GM19351 (cell line): Measurements from ENCODE around the gene SLCO3A1.
"Not testable (repeated sequence)": the region's sequence is repeated elsewhere in the genome, so short reads cannot be mapped to it uniquely, and the experiment has no call there.

Experiments
- ATAC-seq: cut with Tn5 transposase; IDR thresholded peaks from one replicate; pipeline ENCODE4 v1.9.1; 2021; ENCODE audit warnings: mild to moderate bottlenecking, moderate library complexity; ENCODE audit not compliant: unreplicated experiment

SLCO3A1 gene

DNA sequence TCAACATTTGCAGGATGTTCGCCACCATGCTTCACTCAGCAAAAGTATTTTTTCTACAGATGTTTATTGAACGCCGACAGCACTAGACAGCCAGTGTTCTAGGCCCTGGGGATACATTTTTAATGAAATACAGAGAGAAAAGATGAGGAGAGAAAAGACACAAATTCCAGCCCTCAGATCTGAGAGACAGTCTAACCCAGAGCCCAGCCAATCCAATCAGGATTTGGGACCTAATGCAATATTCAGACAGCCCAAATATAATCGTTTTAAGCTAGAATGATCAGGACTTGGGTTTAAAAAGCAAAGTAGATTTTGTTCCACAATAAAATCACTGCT is 174.8 kb downstream of the SLCO3A1 start:
- no peak for ATAC-seq

DNA sequence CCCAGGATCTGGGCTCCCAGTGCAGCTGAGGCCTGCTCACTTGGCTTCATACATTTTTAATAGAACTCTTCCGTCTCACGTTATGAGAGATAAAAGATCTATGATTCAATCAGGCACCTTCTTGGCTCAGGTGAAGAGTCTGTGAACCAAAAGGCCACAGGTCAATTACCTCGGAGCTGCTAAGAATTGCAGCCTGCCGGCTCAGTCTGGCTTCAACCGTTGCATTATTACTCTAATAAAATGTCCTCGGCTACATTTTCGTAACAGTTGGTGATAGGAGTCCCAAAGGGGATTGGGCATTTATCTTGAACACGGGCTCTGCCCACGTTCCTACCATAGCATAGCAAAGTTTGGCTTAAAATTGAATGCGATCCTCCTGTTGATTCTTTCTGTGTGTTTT is 176.3 kb downstream of the SLCO3A1 start:
- no peak for ATAC-seq

DNA sequence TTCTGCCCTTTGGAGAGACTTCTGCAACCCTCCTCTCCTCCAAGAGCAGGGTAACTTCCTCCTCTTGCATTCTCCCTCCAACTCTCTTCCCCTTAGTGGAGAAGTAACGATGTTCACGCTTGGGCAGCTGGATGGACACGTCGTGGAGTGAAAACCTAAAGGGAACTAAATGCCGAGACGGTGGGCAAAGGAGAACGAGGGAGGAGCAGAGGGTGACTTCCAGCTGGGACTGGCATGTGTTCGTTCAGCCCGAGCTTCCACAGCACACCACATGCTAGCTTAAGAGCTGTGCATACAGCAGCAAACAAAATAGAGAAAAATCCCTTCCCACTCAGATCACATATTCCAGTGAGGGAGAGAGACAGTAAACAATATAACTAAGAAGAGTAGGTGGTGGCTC is 179.8 kb downstream of the SLCO3A1 start:
- ATAC-seq = no peak

DNA sequence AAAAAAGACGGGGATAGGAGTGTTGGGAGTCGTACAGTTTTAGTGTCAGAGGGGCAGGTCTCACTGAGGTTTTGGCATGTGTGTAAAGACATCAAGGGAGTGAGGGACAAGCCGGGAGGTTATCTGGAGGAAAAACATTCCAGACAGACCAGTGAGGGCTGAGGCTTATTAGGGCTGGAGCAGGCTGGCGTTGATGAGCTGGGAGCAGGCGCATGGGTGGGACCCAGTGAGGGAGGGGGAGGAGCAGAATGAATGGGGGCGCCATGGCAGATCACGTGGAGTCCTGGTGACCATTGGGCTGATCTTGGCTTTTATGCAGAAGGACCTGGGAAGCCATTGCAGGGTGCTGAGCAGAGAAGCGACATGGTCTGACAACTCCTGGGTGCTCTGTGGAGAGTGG is 180.2 kb downstream of the SLCO3A1 start:
- ATAC-seq = no peak

DNA sequence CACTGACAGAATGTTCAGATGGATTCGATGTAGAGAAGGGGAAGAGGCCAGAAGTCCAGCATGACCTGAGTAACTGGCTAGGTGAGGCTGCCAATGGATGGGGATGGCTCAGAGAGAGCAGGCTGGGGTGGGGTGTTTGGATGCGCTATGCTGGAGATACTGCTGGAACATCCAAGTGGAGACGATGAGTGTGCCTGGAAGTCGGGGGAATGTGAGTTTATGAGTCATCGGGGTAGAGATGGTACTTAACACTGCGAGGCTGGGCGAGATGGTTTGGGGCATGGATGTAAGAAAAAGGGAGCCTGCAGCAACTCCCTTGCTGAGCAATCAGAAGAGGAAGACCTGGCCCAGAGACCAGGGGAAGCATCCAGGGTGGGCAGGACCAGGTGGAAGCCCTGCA is 180.7 kb downstream of the SLCO3A1 start:
- no peak for ATAC-seq

DNA sequence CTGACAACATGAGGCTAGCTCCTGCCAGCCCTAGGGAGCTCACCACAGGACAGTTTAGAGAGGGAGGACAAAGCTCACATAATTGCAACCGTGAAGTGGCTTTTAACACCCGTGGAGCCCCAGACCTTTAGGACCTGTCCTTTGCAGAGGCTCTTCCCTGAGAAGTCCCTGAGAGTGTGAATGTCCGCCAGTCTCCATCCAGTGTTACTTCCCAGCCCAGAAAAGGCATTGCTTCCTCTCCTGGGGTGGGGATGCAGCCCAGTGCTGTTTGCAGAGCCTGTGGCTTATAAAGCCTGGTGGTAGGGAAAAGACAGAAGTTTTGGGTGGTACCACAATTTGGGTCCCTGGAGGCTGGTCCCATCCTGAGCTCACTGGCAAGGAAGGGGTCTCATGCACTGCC is 182.0 kb downstream of the SLCO3A1 start:
- ATAC-seq = no peak

DNA sequence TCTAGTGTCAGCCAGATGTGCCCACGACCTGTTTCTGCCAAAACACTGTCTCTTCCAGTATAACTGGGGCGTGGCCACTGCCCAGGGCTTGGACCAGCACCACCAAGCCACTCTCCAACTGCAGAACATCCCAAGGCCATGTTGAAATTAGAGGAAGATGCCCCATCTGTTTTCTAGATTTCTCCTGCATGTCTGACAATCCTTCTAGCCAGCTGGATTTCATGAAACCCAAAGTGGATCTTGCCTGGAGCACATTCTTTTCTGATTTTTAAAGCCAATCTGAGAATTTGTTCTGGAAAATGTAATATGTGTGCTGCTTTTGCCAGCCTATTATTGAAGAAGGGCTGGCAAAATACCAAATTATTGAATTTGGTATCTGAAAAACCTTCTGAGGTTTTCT is 182.5 kb downstream of the SLCO3A1 start:
- no peak for ATAC-seq

DNA sequence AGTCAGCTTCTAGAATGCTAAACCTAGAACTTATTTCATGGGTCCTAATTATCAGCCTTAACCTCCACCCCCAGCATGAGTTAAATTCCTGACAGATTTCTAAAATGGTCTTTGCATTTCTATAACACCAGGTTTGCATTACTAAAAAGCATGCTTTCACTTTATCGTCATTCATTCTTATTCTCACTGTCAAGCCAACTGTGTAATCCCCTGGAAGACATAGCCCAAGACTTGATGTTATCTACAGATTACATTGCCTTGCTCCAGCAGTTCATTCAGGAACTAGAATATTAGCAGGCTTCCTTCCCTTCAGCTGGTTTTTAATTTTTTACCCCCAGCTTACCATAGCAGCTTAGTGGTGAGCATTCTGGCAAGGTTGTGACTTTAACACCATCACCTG is 184.0 kb downstream of the SLCO3A1 start:
- ATAC-seq = no peak

DNA sequence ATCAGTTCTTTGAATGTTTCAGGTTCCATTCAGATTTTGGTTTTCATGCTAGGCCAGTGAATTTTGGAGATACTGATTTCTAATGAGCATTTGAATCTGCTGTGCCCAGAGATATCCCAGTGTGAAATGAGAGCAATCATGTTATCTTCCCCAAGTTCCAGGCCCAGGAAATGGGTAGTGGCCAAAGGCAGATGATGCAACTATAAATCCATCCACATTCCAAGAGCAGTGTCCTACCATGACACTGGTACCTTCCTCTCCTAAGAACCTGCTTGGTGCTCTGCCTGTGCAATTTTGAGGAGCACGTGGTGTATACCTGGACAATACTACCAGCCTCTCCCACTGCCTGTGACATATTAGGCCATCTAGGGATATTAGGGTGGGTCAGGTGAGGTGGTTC is 186.8 kb downstream of the SLCO3A1 start:
- ATAC-seq = no peak

DNA sequence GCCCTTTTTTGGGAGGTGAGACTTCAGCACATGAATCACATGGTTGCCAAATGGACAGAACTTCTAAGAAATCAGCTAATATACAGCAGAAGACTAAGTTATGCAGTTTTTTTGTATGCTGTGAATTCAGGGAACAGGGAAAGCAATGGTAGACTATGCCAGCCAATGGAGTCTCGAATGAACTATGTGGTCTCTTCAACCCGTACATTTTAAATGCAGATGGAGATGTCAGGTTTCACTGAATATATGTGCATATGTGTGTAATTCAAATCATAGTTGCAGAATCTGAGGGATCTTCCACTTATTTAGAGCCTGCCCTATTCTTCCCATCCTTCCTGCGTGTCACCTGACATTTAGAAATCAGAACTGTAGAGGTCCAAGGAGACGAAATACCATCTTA is 187.9 kb downstream of the SLCO3A1 start:
- no peak for ATAC-seq

DNA sequence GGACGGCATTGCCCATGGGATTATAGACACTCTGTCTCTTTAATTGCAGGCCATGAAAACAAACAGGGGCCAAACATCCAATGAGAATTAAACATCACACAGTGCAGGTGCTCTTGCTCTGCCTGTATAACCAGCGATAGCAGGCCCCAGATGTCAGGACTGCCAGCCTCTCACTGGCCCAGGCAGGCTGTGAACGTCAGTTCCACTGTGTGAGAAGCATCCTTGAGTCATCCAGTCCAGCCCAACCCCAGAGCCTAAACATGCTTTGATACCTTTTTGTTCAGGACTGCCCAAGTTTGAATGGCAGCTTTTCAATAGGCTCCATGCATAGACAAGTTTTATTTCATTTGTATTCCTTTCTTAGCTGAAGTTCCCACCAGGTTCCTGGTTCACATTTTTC is 189.8 kb downstream of the SLCO3A1 start:
- no peak for ATAC-seq

DNA sequence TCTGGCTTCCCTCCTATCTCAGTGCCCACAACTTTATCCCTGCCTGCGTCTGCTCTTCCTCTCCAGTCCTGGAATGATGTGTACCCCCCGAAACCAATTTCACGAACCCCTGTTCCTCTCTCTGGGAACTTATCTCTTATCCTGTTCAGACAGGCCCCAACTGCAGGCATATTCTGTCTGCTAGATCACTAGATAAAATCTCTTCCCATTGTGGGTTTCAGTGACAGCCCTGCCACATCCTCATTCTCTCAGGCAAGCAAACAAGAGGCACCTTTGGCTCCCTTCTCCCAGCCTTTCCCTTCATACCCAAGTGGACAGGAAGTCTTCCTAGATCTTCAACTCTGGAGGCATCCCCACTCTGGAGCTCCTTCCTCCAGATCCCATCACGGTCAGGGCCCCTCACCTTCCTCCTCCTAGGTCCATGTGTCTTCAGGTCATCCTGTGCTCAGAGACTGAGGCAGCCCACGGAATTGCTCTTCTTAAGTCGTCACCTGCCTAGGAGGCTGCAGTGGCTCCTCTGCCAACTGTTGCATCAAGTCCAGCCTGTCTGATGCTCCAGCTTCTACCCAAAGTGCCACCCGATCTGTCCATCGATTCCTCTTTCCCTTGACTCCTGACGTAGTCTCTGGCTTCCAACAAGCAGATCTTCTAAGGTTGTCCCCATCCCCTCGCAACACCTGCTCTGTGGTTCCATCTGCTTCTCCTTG is 190.8 kb downstream of the SLCO3A1 start:
- ATAC-seq = no peak

DNA sequence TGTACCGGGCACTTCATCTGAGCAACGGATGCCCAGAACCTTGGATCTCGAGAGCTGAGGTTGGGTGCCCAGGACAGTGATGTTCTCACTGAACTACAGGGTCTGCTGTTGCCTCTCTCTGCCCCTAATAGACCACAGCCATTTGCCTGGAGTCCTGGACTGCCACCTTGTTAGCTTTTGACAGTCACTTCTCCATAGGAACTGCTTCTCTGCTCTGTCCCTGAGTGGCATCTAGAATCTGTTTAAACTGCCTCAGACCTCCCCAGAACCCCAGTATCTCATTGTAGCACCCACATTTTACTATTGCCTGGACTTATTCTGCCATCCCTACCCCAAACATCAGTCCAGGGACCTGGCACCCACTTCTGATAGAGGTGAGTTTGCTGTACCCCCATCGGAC is 194.4 kb downstream of the SLCO3A1 start:
- no peak for ATAC-seq

DNA sequence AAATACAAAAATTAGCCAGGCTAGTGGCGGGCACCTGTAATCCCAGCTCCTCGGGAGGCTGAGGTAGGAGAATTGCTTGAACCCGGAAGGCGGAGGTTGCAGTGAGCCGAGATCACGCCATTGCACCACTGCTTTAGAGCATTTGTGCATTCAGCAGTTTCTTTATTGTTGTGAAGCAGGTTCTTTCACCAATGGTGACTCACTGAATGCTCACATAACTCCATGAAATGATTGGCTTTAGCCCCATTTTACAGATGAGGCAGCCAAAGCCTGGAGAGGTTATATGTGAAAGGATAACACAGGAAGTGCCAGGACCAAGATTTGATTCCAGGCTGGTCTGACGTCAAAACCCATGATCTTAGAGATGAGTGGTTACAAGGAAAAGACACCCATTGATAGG is 195.2 kb downstream of the SLCO3A1 start:
- no peak for ATAC-seq

DNA sequence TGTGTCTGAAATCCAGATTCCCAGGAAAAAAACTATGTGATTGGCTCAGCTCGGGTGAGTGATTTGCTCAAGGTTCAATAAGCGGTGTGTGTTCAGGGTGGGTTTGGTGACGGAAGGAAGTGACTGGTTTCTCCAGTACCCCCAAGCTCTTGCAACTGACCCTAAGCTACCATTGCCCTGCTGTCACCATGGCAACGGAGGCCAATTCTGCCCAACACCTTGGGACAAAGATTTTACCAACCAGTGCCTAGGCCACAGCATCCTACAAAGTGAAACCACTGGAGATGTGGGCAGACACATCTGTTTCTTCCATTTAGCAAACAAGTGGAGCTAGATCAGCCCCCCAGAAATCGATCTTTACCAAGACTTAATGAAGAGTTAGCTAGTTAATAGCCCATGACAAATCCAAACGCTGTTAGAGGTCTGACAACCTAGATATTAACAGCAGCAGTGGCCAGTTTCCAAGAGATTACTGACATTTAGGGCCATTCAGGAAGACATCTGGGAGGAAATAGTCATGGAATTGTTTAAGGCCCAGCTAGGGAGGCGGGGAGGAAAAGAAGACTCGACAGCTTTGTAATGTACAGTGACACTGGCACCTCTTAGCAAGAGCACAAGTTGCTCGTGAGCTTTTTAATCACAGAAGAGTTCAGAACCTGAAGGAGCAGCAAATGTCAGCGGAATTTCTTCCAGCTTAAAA is 195.9 kb downstream of the SLCO3A1 start:
- ATAC-seq = no peak

DNA sequence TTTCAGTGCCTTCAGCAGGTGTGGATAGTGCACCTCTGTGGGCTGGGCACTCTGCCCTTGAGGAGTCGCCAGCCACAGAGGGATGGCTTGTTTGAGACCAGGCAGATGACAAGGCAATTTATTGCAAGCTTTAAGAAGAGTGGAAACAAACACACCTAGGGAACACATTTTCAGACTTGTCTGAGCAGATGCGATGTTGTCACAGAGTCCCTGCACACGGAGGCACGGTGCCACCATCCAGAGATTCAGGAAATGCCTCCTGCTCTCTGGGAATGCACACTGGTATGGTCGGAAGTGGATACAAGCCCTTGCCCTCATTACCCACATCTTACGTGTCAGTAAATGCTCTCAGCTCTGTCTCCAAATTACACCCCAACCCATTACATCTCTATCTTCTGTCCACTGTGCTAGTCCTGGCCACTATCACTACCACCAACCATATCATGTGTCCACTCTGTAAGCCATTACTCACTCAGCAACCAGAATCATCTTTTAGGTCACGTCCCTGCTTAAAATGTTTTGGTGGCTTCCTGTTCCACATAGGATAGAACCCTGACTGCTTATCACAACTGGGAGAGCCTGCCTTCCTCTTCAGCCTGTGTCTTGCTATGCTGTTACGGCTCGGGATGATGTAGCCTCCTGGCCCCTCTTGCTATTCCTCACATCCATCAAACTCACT is 196.9 kb downstream of the SLCO3A1 start:
- ATAC-seq = no peak

DNA sequence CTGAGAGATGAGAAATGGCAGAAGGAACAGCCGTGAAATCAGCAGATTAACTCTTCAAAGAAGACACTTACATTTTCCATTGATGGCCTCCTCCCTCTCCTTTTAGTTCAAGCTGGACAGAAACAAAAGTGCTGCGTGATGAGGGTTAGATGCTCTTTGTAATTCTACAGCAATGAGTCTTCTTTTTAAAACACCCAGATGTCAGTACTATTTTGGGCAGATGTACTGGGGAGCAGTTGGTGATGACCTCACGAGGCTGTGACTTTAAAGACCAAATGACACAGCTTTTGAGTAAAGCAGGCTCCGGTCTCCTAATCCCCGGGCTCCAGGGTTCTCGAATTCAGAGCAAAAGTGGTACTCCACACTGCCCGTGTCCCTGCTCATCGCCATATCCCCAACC is 198.2 kb downstream of the SLCO3A1 start:
- ATAC-seq = no peak

DNA sequence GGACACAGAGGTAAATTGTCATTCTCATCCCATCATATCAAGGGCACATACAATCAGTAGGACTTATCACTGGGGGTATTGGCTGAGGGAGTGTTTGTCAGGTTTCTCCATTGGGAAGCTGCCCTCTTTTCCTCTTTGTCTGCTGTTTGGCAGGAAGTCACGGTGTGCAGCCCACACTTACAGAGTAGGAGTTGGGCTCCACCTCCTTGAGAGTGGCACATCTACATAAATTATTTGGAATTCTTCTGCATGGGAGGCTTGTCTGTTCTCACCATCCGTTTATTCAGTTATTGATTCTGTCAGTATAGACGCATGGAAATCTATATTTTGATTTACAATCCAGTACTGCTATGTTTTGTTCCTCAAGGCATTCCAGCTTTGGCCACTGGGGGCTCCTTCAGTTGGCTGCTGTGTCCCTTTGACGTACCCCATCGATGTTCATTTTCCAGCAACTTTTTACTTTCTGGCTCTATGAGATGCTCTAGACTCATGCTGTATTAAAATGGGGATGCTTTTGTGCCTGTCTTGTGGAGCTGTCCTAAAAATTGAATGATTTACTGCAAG is 200.3 kb downstream of the SLCO3A1 start:
- ATAC-seq = no peak

DNA sequence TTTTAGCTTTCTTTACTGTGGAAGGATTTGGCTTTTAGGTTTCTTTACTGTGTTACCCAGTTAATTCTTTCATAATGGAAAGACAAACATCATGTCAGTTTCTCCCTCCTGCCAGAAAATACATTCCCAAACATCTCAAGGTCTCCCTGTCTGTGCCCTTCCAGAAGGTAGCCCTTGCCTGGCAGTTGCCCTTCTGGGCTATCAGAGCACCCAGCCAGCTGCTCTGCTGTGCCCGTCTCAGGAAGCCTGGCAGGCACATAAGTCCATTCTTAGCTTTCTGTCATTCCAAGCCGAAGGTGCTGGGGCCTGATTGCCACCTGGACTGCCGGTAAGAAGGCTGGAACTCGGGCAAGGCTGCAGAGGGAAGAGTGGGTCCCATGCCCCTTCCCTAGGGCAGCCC is 203.4 kb downstream of the SLCO3A1 start:
- no peak for ATAC-seq

DNA sequence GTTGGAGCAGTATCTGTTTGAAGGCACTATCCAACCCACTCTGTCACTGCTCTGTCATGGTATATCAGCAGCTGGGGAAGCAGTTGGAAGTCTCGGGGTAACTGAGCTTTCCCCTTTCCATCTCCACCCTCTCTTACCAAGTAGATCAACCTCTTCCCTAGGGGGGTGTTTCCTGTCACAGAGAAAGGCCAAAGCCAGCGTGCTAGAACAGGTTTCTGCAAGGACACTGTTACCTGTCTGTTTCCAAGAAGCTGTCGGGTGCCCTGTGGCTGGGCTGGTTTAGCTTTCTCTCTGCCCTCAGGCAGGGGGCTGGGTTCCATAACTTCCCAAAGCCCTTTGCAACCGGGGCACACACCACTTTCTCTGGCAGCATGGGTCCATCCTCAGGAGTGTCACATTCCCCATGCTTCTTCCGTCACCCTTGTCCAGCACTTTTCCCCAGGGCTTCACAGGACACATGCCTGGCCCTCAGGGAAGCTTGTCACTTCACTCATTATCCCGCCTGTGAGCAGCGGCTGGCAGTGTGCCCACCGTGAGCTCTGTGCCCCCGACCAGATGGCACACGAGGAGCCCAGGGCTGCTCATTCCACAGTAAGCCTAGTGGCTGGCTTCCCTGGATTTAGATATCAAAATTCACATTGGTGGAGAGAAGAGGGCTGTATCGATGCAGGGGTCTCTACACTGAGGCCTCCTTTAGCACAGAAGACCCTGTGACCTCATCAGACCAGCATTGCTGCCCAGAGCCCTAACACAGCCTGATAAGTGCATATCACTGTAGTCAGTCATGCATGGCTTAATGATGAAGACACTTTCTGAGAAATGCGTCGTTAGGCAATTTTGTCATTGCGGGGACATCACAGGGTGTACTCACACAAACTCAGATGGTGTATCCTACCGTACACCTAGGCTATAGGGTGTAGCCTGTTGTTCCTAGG is 205.8 kb downstream of the SLCO3A1 start:
- ATAC-seq = no peak

DNA sequence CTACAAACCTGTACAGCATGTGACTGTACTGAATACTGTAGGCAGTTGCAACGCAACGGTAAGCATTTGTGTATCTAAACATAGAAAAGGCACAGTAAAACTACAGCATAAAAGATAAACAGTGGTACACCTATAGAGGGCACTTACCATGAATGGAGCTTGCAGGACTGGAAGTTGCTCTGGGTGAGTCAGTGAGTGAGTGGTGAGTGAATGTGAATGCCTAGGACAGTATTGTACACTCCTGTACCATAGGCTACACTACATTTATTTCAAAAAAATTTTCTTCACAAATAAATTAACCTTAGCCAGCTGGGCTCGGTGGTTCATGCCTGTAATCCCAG is 206.4 kb downstream of the SLCO3A1 start:
- not testable (repeated sequence) for ATAC-seq
